Loucy (cell line): ENCODE measurements around the gene C20orf202.

Experiments
- H2AFZ ChIP-seq: fragments of 200-600 bp; sonication (generic); 2 replicates; pipeline ENCODE4 v1.6.0; 2016; ENCODE audit warnings: antibody characterized with exemption, mild to moderate bottlenecking, low read length, moderate library complexity
- H3F3A ChIP-seq: fragments of 200-600 bp; 2 replicates; pipeline ENCODE4 v1.6.0; 2016; ENCODE audit warnings: antibody characterized with exemption, low read depth, mild to moderate bottlenecking
- H3K27me3 ChIP-seq: fragments of 200-600 bp; sonication (generic); 2 replicates; pipeline ENCODE4 v1.6.1; 2014; ENCODE audit warnings: low read length, mild to moderate bottlenecking; ENCODE audit not compliant: insufficient read depth, poor library complexity, severe bottlenecking
- H3K36me3 ChIP-seq: fragments of 200-600 bp; sonication (generic); 2 replicates; pipeline ENCODE4 v1.6.1; 2016; ENCODE audit warnings: low read length; ENCODE audit not compliant: insufficient read depth
- H3K4me1 ChIP-seq: fragments of 200-600 bp; sonication (generic); 2 replicates; pipeline ENCODE4 v1.5.1; 2014; ENCODE audit warnings: low read length, mild to moderate bottlenecking; ENCODE audit not compliant: insufficient read depth, poor library complexity, severe bottlenecking
- H3K4me2 ChIP-seq: fragments of 200-600 bp; sonication (generic); 2 replicates; pipeline ENCODE4 v1.6.0; 2014; ENCODE audit warnings: antibody characterized with exemption, low read length, low read depth, mild to moderate bottlenecking; ENCODE audit not compliant: poor library complexity, severe bottlenecking
- H3K4me3 ChIP-seq: fragments of 200-600 bp; sonication (generic); 2 replicates; pipeline ENCODE4 v1.5.1; 2014; ENCODE audit warnings: low read length, mild to moderate bottlenecking, mixed read lengths; ENCODE audit not compliant: poor library complexity, severe bottlenecking
- H3K79me2 ChIP-seq: fragments of 200-600 bp; sonication (generic); 2 replicates; pipeline ENCODE4 v1.6.1; 2014; ENCODE audit warnings: low read length; ENCODE audit not compliant: insufficient read depth
- H3K9ac ChIP-seq: fragments of 200-600 bp; sonication (generic); 2 replicates; pipeline ENCODE4 v1.6.0; 2014; ENCODE audit warnings: mild to moderate bottlenecking, low read depth, low read length, moderate library complexity; ENCODE audit not compliant: poor library complexity, severe bottlenecking
- H3K9me2 ChIP-seq: fragments of 200-600 bp; sonication (generic); replicated peaks from 2 replicates; pipeline ENCODE4 v1.6.1; 2016; ENCODE audit warnings: low read depth, low read length, mixed read lengths
- H3K9me3 ChIP-seq: fragments of 200-600 bp; sonication (generic); 2 replicates; pipeline ENCODE4 v1.6.1; 2014; ENCODE audit warnings: mild to moderate bottlenecking, antibody characterized with exemption, low read length, low read depth; ENCODE audit not compliant: insufficient read depth
- H4K20me1 ChIP-seq: fragments of 200-600 bp; sonication (generic); 2 replicates; pipeline ENCODE4 v1.6.0; 2014; ENCODE audit warnings: antibody characterized with exemption, low read length, mild to moderate bottlenecking; ENCODE audit not compliant: insufficient read depth, poor library complexity, severe bottlenecking
- EZH2phosphoT487 ChIP-seq: fragments of 200-600 bp; IDR thresholded peaks from 2 replicates; pipeline ENCODE4 v1.6.1; 2018; ENCODE audit warnings: antibody characterized with exemption, mild to moderate bottlenecking, moderate library complexity, borderline replicate concordance
- TF ChIP-seq, protein P1 (sequence below): fragments of 200-600 bp; sonication (generic); conservative IDR thresholded peaks from 2 replicates; pipeline ENCODE4 v1.5.1; 2014; ENCODE audit warnings: mild to moderate bottlenecking, antibody characterized with exemption, low read length

C20orf202 gene

GRCh38 chr20:1196634-1197033 lies 6.6 kb upstream of the C20orf202 start:
- no peaks in the 10 kb centered on the region for H3K27me3 ChIP-seq
- H4K20me1 ChIP-seq, result no peaks in the 10 kb centered on the region
- TF ChIP-seq EZH2phosphoT487, result no peak
- TF ChIP-seq, protein P1, sequence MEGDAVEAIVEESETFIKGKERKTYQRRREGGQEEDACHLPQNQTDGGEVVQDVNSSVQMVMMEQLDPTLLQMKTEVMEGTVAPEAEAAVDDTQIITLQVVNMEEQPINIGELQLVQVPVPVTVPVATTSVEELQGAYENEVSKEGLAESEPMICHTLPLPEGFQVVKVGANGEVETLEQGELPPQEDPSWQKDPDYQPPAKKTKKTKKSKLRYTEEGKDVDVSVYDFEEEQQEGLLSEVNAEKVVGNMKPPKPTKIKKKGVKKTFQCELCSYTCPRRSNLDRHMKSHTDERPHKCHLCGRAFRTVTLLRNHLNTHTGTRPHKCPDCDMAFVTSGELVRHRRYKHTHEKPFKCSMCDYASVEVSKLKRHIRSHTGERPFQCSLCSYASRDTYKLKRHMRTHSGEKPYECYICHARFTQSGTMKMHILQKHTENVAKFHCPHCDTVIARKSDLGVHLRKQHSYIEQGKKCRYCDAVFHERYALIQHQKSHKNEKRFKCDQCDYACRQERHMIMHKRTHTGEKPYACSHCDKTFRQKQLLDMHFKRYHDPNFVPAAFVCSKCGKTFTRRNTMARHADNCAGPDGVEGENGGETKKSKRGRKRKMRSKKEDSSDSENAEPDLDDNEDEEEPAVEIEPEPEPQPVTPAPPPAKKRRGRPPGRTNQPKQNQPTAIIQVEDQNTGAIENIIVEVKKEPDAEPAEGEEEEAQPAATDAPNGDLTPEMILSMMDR, result no peak

DNA sequence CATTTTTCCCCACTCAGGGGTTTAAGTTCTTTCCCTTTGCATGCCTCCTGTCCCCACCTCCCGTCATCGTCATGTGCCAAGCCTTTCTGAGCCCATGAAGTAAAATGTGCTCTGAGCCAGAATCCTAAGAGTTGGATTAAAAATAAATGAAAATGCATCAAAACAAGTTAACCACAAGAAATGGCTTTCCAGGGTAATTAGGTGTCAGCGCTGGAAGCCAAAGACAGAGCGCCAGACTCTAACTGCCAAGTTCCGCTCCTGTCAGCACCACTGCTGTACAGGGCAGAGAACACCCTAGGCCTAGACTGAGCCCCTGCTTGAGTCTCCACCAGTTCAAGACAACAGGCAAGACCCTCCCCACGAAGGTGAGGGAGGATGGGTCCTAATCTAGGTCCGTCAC lies 5.5 kb upstream of the C20orf202 start:
- peaks cover 5% of the 10 kb centered on the region for H3K4me1 ChIP-seq
- no peaks in the 10 kb centered on the region for H4K20me1 ChIP-seq
- no peak overlapping the region for H3K4me2 ChIP-seq
- no peaks in the 10 kb centered on the region for H3F3A ChIP-seq
- H3K79me2 ChIP-seq, result no peaks in the 10 kb centered on the region
- no peaks in the 10 kb centered on the region for H3K36me3 ChIP-seq
- H3K9ac ChIP-seq, result no peak overlapping the region
- no peaks in the 10 kb centered on the region for H3K9me3 ChIP-seq
- TF ChIP-seq, protein P1, result no peak
- TF ChIP-seq EZH2phosphoT487, result no peak
- no peak overlapping the region for H3K4me3 ChIP-seq
- no peak overlapping the region for H2AFZ ChIP-seq
- no peaks in the 10 kb centered on the region for H3K27me3 ChIP-seq
- no peaks in the 10 kb centered on the region for H3K9me2 ChIP-seq

More at GRCh38 chr20:1196634-1197033, 6.6 kb upstream of the C20orf202 start:
- Histone ChIP-seq H3K9ac (no peak overlapping the region), H3K9me2 (no peaks in the 10 kb centered on the region), H3K4me3 (no peak overlapping the region), H3K79me2 (no peaks in the 10 kb centered on the region), H3K4me1 (peaks cover 5% of the 10 kb centered on the region), H2AFZ (no peak overlapping the region), H3K36me3 (no peaks in the 10 kb centered on the region), H3F3A (no peaks in the 10 kb centered on the region), H3K9me3 (no peaks in the 10 kb centered on the region), H3K4me2 (no peak overlapping the region)

DNA sequence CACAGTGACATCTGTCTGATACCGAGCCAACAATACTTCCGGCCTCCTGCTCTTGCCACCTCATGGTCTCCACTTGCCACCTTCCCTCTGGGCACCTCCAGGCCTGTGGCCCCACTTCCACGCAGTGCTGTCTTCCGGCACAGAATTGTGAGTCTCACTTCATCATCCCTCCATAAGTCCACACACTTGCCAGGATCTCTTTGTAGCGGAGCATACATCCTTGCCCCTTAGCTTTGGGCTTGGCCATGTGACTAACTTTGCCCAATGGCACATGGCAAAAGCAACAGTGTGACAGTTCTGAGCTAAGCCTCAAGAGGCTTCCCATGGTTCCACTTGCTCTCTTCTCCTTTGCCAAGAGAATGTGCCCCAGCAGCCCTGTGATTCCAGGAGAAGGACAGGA lies 4.5 kb upstream of the C20orf202 start:
- Histone ChIP-seq H3K27me3 (no peaks in the 10 kb centered on the region), H3K79me2 (no peaks in the 10 kb centered on the region), H4K20me1 (no peaks in the 10 kb centered on the region)

More for the DNA sequence above, 4.5 kb upstream of the C20orf202 start:
- H3K36me3 ChIP-seq, result no peaks in the 10 kb centered on the region
- H3F3A ChIP-seq, result no peaks in the 10 kb centered on the region
- TF ChIP-seq EZH2phosphoT487, result no peak
- TF ChIP-seq, protein P1, result no peak
- no peak overlapping the region for H2AFZ ChIP-seq
- H3K4me3 ChIP-seq, result no peak overlapping the region
- H3K9me2 ChIP-seq, result no peaks in the 10 kb centered on the region
- peaks cover 5% of the 10 kb centered on the region for H3K4me1 ChIP-seq
- H3K4me2 ChIP-seq, result no peak overlapping the region
- H3K9me3 ChIP-seq, result no peaks in the 10 kb centered on the region
- no peak overlapping the region for H3K9ac ChIP-seq
